ENCODE data around the gene EHMT1. TPM values are rescaled to one million over a fixed set of nuclear protein-coding genes. Genes with fewer than 3 reads are reported as not detected.

EHMT1 gene
- total and polyA plus RNA-seq, 2 of the 13 experiments (the other 11 are each of a cell fraction or from before 2014, with no cell fraction given), result 23.0 to 27.1 TPM

DNA sequence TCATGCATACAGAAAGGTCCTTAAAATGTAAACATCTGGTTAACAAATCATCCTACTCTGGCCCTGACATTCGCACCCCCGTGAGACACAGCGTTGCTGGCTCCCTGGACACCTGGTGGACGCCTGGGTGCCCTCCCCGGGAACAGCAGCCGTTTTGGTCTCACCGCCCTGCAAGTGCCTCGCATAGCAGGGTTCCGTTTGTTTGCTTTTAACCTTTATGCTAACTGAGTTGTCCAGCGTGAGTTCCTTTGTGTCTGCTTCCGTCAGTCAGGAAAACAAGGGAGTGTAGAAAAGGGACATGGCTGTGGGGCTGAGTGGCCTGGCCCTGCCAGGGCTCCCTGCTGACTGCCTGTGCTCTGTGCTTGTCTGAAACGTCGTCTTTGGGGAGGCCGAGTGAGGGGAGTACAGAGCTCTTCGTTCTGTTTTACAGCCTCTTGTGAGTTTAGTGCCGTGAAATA, 166.9 kb downstream of the EHMT1 start (continued):
- TF ChIP-seq, protein P1, sequence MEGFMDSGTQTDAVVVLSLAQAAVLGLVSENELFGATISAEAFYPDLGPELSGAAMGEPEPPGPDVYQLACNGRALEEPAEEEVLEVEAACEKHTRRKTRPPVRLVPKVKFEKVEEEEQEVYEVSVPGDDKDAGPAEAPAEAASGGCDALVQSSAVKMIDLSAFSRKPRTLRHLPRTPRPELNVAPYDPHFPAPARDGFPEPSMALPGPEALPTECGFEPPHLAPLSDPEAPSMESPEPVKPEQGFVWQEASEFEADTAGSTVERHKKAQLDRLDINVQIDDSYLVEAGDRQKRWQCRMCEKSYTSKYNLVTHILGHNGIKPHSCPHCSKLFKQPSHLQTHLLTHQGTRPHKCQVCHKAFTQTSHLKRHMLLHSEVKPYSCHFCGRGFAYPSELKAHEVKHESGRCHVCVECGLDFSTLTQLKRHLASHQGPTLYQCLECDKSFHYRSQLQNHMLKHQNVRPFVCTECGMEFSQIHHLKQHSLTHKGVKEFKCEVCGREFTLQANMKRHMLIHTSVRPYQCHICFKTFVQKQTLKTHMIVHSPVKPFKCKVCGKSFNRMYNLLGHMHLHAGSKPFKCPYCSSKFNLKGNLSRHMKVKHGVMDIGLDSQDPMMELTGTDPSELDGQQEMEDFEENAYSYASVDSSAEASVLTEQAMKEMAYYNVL (CRISPR knock-in tag; IDR thresholded peaks at IDR 0.05; ENCODE audit: borderline replicate concordance), result peak; percentile 57; the same call in 1 of the 2 replicates
- no peak for TF ChIP-seq KDM4B (CRISPR knock-in tag; IDR thresholded peaks at IDR 0.05)
- no peak for TF ChIP-seq AHDC1 (CRISPR knock-in tag; IDR thresholded peaks at IDR 0.05; ENCODE audit: borderline replicate concordance)
- TF ChIP-seq, protein P2, sequence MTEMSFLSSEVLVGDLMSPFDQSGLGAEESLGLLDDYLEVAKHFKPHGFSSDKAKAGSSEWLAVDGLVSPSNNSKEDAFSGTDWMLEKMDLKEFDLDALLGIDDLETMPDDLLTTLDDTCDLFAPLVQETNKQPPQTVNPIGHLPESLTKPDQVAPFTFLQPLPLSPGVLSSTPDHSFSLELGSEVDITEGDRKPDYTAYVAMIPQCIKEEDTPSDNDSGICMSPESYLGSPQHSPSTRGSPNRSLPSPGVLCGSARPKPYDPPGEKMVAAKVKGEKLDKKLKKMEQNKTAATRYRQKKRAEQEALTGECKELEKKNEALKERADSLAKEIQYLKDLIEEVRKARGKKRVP (CRISPR knock-in tag; IDR thresholded peaks at IDR 0.05), result peak in 1 of 2 experiments; percentile 74; a peak in 2 of 4 replicates
- TF ChIP-seq ZBTB34 (CRISPR knock-in tag; IDR thresholded peaks at IDR 0.05), result no peak
- TF ChIP-seq KLF13 (CRISPR knock-in tag; IDR thresholded peaks at IDR 0.05), result no peak
- TF ChIP-seq KDM1A (CRISPR knock-in tag; IDR thresholded peaks at IDR 0.05), result no peak
- TF ChIP-seq FOXO1 (CRISPR knock-in tag; IDR thresholded peaks at IDR 0.05), result 0 out of 2 replicates have a peak, but pooled peaks have one; percentile 44
- no peak for TF ChIP-seq FIP1L1 (IDR thresholded peaks at IDR 0.05; ENCODE audit: borderline replicate concordance, insufficient read depth, low read depth, low read length)
- TF ChIP-seq ZNF569 (CRISPR knock-in tag; IDR thresholded peaks at IDR 0.05; ENCODE audit: borderline replicate concordance), result no peak
- TF ChIP-seq TBX3 (IDR thresholded peaks at IDR 0.05; ENCODE audit: borderline replicate concordance), result no peak
- TF ChIP-seq TFE3 (CRISPR knock-in tag; IDR thresholded peaks at IDR 0.05), result peak; percentile 36; the same call in 1 of the 2 replicates
- TF ChIP-seq, protein P3, sequence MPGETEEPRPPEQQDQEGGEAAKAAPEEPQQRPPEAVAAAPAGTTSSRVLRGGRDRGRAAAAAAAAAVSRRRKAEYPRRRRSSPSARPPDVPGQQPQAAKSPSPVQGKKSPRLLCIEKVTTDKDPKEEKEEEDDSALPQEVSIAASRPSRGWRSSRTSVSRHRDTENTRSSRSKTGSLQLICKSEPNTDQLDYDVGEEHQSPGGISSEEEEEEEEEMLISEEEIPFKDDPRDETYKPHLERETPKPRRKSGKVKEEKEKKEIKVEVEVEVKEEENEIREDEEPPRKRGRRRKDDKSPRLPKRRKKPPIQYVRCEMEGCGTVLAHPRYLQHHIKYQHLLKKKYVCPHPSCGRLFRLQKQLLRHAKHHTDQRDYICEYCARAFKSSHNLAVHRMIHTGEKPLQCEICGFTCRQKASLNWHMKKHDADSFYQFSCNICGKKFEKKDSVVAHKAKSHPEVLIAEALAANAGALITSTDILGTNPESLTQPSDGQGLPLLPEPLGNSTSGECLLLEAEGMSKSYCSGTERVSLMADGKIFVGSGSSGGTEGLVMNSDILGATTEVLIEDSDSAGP (CRISPR knock-in tag; IDR thresholded peaks at IDR 0.05; ENCODE audit: borderline replicate concordance), result no peak
- no peak for TF ChIP-seq PCBP1 (IDR thresholded peaks at IDR 0.05; ENCODE audit: borderline replicate concordance, low read depth, low read length)

Measured in HepG2 (cell line).